Measurements from ENCODE around the gene ATXN7L1. TPM values are rescaled to one million over a fixed set of nuclear protein-coding genes. Genes with fewer than 3 reads are reported as not detected.

ATXN7L1 gene
- total and polyA plus RNA-seq, 3 experiments from 2014 or later, result 9.0 to 18.0 (median 9.7) TPM

- POLR2A ChIA-PET, result no interaction called here
- Histone ChIP-seq H3K4me1 (ENCODE audit: insufficient read depth, low read length) (no peaks in the 10 kb centered on the region), H3K27ac (ENCODE audit: low read depth, low read length) (no peak overlapping the region), H3K27me3 (ENCODE audit: insufficient read depth, low read length, poor library complexity, severe bottlenecking) (no peaks in the 10 kb centered on the region), H3K9me3 (ENCODE audit: low read length) (no peaks in the 10 kb centered on the region), H3K36me3 (ENCODE audit: insufficient read depth, low read length) (no peaks in the 10 kb centered on the region), H3K4me3 (ENCODE audit: low read length) (no peak overlapping the region)
- CTCF ChIA-PET, result no interaction called here
- H3K4me1 Mint-ChIP-seq, result peaks cover 0 to 5% (median 0%) of the 10 kb centered on the region in 3 donors
- no peak overlapping the region for H3K4me3 Mint-ChIP-seq
- H3K27ac Mint-ChIP-seq, result peak overlapping the region in 1 of 8 donors; percentile 5
- peaks cover 0 to 4% (median 2%) of the 10 kb centered on the region in 5 donors for H3K9me3 Mint-ChIP-seq
- peaks cover 20 to 26% (median 26%) of the 10 kb centered on the region in 3 donors for H3K36me3 Mint-ChIP-seq
- H3K27me3 Mint-ChIP-seq, result no peaks in the 10 kb centered on the region
- no peak for DNase-seq
Observed at GRCh38 chr7:105911961-105912575, 35.7 kb upstream of the ATXN7L1 start.

GRCh38 chr7:105910172-105910571, 33.8 kb upstream of the ATXN7L1 start:
- ChIA-PET CTCF (no interaction called here), POLR2A (no interaction called here)
- Histone ChIP-seq H3K27ac (ENCODE audit: low read depth, low read length) (no peak overlapping the region), H3K36me3 (ENCODE audit: insufficient read depth, low read length) (no peaks in the 10 kb centered on the region), H3K4me1 (ENCODE audit: insufficient read depth, low read length) (no peaks in the 10 kb centered on the region), H3K9me3 (ENCODE audit: low read length) (no peaks in the 10 kb centered on the region), H3K27me3 (ENCODE audit: insufficient read depth, low read length, poor library complexity, severe bottlenecking) (no peaks in the 10 kb centered on the region), H3K4me3 (ENCODE audit: low read length) (no peak overlapping the region)
- Mint-ChIP-seq H3K27ac (peak overlapping the region in 1 of 8 donors; percentile 32), H3K27me3 (no peaks in the 10 kb centered on the region), H3K4me3 (no peak overlapping the region), H3K9me3 (peaks cover 0 to 4% (median 2%) of the 10 kb centered on the region in 5 donors), H3K4me1 (peaks cover 0 to 5% (median 0%) of the 10 kb centered on the region in 3 donors), H3K36me3 (peaks cover 17 to 20% (median 18%) of the 10 kb centered on the region in 3 donors)
- DNase-seq, result no peak

GRCh38 chr7:105909742-105910141, 33.3 kb upstream of the ATXN7L1 start:
- no peak overlapping the region for H3K4me3 Mint-ChIP-seq
- H3K9me3 Mint-ChIP-seq, result peaks cover 0 to 4% (median 2%) of the 10 kb centered on the region in 5 donors
- H3K4me3 ChIP-seq (ENCODE audit: low read length), result no peak overlapping the region
- H3K27ac Mint-ChIP-seq, result peak overlapping the region in 1 of 8 donors; percentile 26
- peaks cover 17 to 20% (median 18%) of the 10 kb centered on the region in 3 donors for H3K36me3 Mint-ChIP-seq
- H3K4me1 Mint-ChIP-seq, result peaks cover 0 to 5% (median 0%) of the 10 kb centered on the region in 3 donors
- no peak overlapping the region for H3K27ac ChIP-seq (ENCODE audit: low read depth, low read length)
- no peaks in the 10 kb centered on the region for H3K9me3 ChIP-seq (ENCODE audit: low read length)
- no peak for DNase-seq
- no peaks in the 10 kb centered on the region for H3K4me1 ChIP-seq (ENCODE audit: insufficient read depth, low read length)
- no peaks in the 10 kb centered on the region for H3K27me3 Mint-ChIP-seq
- no peaks in the 10 kb centered on the region for H3K36me3 ChIP-seq (ENCODE audit: insufficient read depth, low read length)
- CTCF ChIA-PET, result no interaction called here
- POLR2A ChIA-PET, result no interaction called here
- H3K27me3 ChIP-seq (ENCODE audit: insufficient read depth, low read length, poor library complexity, severe bottlenecking), result no peaks in the 10 kb centered on the region

GRCh38 chr7:105907129-105907846, 30.9 kb upstream of the ATXN7L1 start:
- no peak overlapping the region for H3K4me3 ChIP-seq (ENCODE audit: low read length)
- no peaks in the 10 kb centered on the region for H3K27me3 Mint-ChIP-seq
- DNase-seq, result no peak
- H3K36me3 Mint-ChIP-seq, result peaks cover 15 to 20% (median 18%) of the 10 kb centered on the region in 3 donors
- no peaks in the 10 kb centered on the region for H3K9me3 ChIP-seq (ENCODE audit: low read length)
- H3K9me3 Mint-ChIP-seq, result peaks cover 0 to 8% (median 2%) of the 10 kb centered on the region in 5 donors
- H3K36me3 ChIP-seq (ENCODE audit: insufficient read depth, low read length), result no peaks in the 10 kb centered on the region
- H3K27ac Mint-ChIP-seq, result peak overlapping the region in 1 of 8 donors; percentile 5
- no peak overlapping the region for H3K4me3 Mint-ChIP-seq
- no peaks in the 10 kb centered on the region for H3K27me3 ChIP-seq (ENCODE audit: insufficient read depth, low read length, poor library complexity, severe bottlenecking)
- CTCF ChIA-PET, result interaction anchor here (1.3 kb wide), 1 partner anchor 10 kb away, joined by 3 read pairs; no protein-coding TSS in a partner anchor
- peaks cover 0 to 5% (median 0%) of the 10 kb centered on the region in 3 donors for H3K4me1 Mint-ChIP-seq
- POLR2A ChIA-PET, result interaction anchor here (0.5 kb wide), 1 partner anchor 275 kb away, joined by 4 read pairs; no protein-coding TSS in a partner anchor
- no peaks in the 10 kb centered on the region for H3K4me1 ChIP-seq (ENCODE audit: insufficient read depth, low read length)
- no peak overlapping the region for H3K27ac ChIP-seq (ENCODE audit: low read depth, low read length)

- no peak for DNase-seq
- Histone ChIP-seq H3K4me3 (ENCODE audit: low read length) (no peak overlapping the region), H3K4me1 (ENCODE audit: insufficient read depth, low read length) (no peaks in the 10 kb centered on the region), H3K27ac (ENCODE audit: low read depth, low read length) (no peak overlapping the region), H3K36me3 (ENCODE audit: insufficient read depth, low read length) (no peaks in the 10 kb centered on the region), H3K9me3 (ENCODE audit: low read length) (no peaks in the 10 kb centered on the region), H3K27me3 (ENCODE audit: insufficient read depth, low read length, poor library complexity, severe bottlenecking) (no peaks in the 10 kb centered on the region)
- Mint-ChIP-seq H3K27me3 (no peaks in the 10 kb centered on the region), H3K27ac (no peak overlapping the region), H3K4me1 (peaks cover 0 to 5% (median 0%) of the 10 kb centered on the region in 3 donors), H3K36me3 (peaks cover 9 to 14% (median 12%) of the 10 kb centered on the region in 3 donors), H3K9me3 (peaks cover 0 to 8% (median 2%) of the 10 kb centered on the region in 5 donors), H3K4me3 (no peak overlapping the region)
- CTCF ChIA-PET, result interaction anchor here (1.3 kb wide), 1 partner anchor 9 kb away, joined by 3 read pairs; no protein-coding TSS in a partner anchor
- POLR2A ChIA-PET, result interaction anchor here (0.5 kb wide), 1 partner anchor 274 kb away, joined by 4 read pairs; no protein-coding TSS in a partner anchor
Observed at GRCh38 chr7:105906695-105907094, 30.3 kb upstream of the ATXN7L1 start.

- H3K9me3 Mint-ChIP-seq, result peaks cover 0 to 8% (median 2%) of the 10 kb centered on the region in 5 donors
Observed at GRCh38 chr7:105905910-105906568, 29.6 kb upstream of the ATXN7L1 start.

GRCh38 chr7:105905209-105905909, 29.0 kb upstream of the ATXN7L1 start:
- no peak overlapping the region for H3K4me3 Mint-ChIP-seq
- H3K27me3 Mint-ChIP-seq, result no peaks in the 10 kb centered on the region
- H3K9me3 ChIP-seq (ENCODE audit: low read length), result no peaks in the 10 kb centered on the region
- H3K9me3 Mint-ChIP-seq, result peaks cover 0 to 7% (median 0%) of the 10 kb centered on the region in 5 donors
- POLR2A ChIA-PET, result interaction anchor here (0.5 kb wide), 1 partner anchor 648 kb away, joined by 3 read pairs; no protein-coding TSS in a partner anchor
- peaks cover 2 to 8% (median 5%) of the 10 kb centered on the region in 3 donors for H3K36me3 Mint-ChIP-seq
- no peak overlapping the region for H3K4me3 ChIP-seq (ENCODE audit: low read length)
- no peaks in the 10 kb centered on the region for H3K27me3 ChIP-seq (ENCODE audit: insufficient read depth, low read length, poor library complexity, severe bottlenecking)
- no peaks in the 10 kb centered on the region for H3K4me1 ChIP-seq (ENCODE audit: insufficient read depth, low read length)
- H3K27ac Mint-ChIP-seq, result no peak overlapping the region
- CTCF ChIA-PET, result interaction anchor here (1.2 kb wide), 1 partner anchor 19 kb away, joined by 3 read pairs; no protein-coding TSS in a partner anchor
- H3K4me1 Mint-ChIP-seq, result peaks cover 0 to 13% (median 0%) of the 10 kb centered on the region in 3 donors
- H3K27ac ChIP-seq (ENCODE audit: low read depth, low read length), result no peak overlapping the region
- no peak for DNase-seq
- no peaks in the 10 kb centered on the region for H3K36me3 ChIP-seq (ENCODE audit: insufficient read depth, low read length)

More at GRCh38 chr7:105905910-105906568, 29.6 kb upstream of the ATXN7L1 start:
- H3K27ac ChIP-seq (ENCODE audit: low read depth, low read length), result no peak overlapping the region
- CTCF ChIA-PET, result interaction anchor here (1.2 kb wide), 1 partner anchor 18 kb away, joined by 3 read pairs; no protein-coding TSS in a partner anchor
- H3K4me1 ChIP-seq (ENCODE audit: insufficient read depth, low read length), result no peaks in the 10 kb centered on the region
- Mint-ChIP-seq H3K36me3 (peaks cover 6 to 12% (median 9%) of the 10 kb centered on the region in 3 donors), H3K27ac (no peak overlapping the region), H3K4me1 (peaks cover 0 to 8% (median 0%) of the 10 kb centered on the region in 3 donors), H3K4me3 (no peak overlapping the region), H3K27me3 (no peaks in the 10 kb centered on the region)
- POLR2A ChIA-PET, result interaction anchor here (0.5 kb wide), 1 partner anchor 649 kb away, joined by 3 read pairs; no protein-coding TSS in a partner anchor
- no peaks in the 10 kb centered on the region for H3K27me3 ChIP-seq (ENCODE audit: insufficient read depth, low read length, poor library complexity, severe bottlenecking)
- H3K4me3 ChIP-seq (ENCODE audit: low read length), result no peak overlapping the region
- H3K36me3 ChIP-seq (ENCODE audit: insufficient read depth, low read length), result no peaks in the 10 kb centered on the region
- no peaks in the 10 kb centered on the region for H3K9me3 ChIP-seq (ENCODE audit: low read length)
- DNase-seq, result no peak
